NCI-H1092 treated with DMSO at 0.1 percent for 48 hours (cell line): Measurements from ENCODE around the gene MINDY4.

ENCODE experiments used
- DNase-seq: peaks from one replicate; lab custom pipeline; 2025; lab: John Stamatoyannopoulos, UW

MINDY4 gene

DNA sequence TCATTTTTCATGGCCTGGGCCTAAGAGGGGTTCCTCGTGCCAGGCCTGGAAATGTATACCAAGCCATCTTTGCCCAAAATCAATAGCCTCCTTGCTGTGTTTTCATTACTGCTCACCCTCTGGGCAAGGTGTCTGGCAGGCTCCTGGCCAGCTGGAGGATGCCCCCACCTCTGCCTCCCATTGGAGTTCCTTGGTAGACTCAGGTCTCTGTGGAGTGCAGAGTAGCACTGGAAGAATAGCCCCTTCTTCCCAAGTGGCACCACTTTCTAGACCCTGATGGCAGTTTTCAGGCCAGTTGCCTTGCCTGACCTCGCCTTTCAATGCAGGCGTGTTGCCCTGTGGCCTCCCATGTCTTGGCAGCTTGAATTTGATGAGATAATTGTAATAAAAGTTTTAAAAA lies 84.7 kb downstream of the MINDY4 start:
- no peak for DNase-seq

DNA sequence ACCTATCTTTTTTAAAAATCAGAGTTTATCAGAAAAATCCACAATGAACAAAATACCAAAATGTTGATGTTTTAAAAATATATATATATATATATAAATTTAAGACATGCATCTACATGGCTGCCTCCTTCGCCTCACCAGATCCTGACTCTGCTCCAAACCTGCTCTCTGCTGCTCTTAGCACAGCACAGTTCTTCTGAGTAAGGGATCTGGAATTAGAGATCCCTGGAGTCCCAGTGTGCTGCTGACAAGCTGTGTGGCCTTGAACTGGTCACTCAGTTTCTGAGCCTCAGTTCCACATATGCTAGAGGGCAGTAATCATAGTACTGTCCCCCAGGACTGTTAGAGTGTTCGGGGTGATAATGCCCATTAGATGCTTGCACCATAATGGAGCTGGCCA lies 87.4 kb downstream of the MINDY4 start:
- no peak for DNase-seq

DNA sequence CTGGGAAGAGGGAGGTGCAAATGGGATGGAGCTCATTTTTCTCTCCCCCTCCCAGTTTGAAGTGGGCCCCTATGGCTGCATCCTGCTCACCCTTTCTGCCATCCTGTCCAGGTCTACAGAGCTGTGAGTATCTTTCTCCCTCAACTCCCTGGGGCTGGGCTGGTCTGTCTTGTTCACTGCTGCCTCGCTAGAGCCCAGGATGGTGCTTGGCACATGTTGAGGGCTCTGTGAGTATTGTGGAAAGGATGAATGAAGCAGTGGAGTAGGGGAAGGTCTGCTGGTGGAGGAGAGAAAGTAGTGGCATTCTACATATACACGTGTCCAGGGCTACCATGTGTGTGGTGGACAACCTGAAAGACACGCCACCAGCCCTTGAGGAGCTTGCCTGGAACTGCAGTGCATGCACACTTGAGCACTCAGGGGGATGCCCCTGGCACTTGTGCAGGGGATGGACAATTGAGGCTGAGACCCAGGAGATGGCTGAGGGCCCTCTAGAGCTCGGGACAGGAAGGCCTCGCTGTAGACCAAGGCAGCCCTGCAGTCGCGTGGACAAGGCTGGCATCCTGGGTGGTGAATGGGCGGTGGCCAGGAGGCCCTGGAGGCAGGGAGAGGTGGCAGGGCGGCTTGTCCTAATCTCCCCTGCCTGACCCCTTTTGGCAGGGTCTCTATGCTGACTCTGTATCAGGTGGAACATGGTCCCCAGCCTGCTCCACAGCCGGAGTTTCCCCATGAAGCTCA lies 88.2 kb downstream of the MINDY4 start:
- no peak for DNase-seq

DNA sequence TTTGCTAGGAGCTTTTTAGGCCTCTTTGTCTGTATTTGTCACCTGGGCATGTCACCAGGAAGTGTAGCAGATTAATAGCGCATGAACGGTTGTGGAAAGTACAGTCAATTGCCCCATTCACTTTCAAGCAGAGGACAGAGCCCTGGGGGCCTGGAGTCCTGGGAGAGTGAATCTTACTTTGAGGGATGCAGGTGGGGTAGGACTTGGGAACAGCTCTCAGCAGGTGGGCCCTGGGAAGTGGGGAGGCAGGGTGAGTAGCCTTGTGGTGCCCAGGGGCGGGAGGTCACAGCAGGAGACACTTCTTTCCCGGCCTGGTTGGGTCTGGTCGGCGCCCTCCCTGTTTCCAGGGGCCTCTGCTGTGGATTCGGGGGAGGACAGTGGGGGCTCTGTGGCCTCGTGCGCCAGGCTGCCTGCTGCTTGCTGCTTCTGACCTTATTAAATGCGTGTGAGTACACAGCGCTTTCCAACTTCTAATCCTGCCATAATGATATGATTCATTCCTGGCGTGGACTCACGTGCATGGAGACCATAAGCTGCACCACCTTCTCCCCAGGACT lies 88.8 kb downstream of the MINDY4 start:
- DNase-seq: no peak

DNA sequence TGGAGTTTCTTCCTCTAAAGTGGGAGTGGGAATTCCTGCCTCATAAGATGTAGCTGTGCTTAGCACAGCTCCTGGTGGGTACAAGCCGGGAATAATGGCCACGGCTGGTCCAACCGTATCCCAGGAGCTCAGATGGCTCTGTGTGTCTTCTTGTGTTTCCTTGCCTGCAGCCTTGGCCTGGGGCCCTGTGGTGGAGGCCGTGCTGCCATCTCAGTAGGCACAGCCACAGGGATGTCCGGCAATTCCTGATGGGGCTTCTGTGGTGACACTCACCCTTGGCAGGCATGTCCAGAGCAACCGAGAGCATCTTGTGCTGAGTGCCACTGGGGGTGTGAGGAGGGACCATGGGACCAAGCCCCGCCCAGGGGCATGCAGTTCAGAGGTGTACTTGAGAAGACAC lies 90.4 kb downstream of the MINDY4 start:
- no peak for DNase-seq

DNA sequence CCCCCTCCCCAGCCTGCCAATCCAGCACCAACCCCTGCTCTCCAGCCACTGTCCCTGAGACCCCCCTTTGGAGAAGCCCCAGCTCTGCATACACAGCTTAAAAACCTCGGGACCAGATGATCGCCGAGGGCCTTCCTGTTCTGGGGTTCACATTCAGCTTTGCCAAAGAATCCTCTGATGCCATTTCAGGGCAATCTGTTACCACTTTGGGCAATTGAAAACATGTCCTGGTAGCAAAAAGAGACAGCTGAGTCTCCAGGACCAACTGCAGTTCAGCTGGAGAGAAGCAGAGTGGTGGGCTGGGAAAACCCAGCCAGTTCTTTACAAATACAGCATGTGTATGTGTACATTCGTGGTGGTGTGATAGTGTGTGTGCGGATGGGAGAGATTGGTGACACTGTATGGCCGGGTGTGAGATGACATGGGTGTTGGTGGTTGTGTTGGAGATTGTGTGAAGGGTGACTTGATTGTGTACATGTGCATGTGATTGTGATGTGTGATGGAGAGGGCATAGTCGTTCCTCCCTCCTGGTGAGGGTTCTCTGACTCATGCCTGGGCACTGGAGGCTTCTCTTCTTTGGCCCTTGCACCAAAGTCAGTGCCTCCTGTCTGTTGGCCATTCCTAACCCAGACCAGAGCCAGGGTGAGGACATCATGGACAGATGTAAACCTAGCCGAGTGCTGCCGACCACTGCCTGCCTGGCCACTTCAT lies 91.9 kb downstream of the MINDY4 start:
- no peak for DNase-seq

DNA sequence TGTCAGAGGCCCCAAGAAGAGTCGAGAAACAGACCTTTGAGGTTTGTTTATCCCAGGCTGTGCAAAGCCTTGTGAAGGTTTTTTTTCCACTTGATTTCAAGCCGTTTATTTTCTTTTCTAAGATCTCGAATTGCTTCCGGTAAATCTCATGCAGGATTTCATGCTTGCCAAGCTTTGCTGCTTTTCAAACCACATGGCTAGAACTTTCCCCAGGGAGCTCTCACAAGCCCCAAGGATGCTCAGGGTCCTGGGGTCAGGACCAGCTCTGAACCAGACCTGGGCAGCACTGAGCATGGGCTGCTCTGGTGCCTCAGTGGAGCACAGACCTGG lies 92.5 kb downstream of the MINDY4 start:
- DNase-seq: no peak

DNA sequence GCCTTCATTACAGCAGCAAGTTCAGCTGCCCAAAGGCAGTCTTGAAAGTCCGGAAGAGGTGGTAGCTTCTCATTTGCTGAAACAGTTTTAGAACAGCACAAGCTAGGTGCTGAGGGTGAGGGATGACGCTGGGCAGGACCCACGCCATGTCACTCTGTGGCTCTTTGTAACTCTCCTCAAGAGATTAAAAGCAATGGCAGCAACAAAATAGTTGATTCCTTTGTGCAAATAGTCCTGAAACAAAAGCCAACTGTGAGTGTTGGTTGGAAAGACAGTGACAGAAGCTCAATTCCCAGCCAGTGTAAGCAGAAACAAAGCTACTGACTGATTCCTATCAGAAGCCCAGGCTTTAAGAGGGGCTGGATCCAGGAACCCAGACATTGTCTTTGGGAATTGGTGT lies 92.9 kb downstream of the MINDY4 start:
- DNase-seq: no peak

DNA sequence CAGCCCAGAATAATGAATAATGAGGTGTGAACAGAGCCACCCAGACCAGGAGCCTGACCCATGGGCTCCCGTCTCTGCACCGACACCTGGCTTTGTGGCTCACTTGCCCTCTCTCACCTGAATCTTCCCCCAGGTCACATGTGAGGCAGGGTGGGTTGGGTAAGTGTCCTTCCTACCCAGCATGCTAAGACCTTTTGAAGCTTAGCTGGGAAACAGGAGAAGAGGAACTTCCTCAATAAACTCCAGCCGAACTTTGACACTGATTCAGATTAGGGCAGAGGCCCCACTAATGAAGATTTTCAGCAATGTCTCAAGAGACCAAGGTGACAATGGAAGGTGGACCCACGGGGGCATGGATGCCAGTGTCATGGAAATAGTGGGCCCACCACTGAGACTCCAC lies 93.9 kb downstream of the MINDY4 start:
- DNase-seq: no peak

DNA sequence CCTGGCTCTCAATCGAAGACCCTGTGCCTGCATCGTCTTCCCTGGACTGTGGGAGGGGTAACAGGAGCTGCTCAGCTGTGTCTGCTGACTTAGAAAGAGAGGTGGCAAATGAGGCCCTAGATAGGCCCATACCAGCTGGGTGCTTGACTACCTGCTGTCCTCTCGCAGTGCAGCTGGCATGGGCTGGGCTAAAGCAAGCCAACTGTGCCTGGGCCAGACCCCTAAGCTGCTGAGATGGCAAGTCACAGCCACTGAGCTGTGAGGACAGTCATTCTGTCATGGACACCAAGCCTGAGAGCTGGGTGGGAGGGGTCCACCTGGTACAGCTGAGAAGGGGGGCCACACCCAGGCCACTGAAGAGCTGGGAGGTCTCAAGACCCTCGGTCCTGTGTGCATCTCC lies 94.6 kb downstream of the MINDY4 start:
- DNase-seq: no peak

DNA sequence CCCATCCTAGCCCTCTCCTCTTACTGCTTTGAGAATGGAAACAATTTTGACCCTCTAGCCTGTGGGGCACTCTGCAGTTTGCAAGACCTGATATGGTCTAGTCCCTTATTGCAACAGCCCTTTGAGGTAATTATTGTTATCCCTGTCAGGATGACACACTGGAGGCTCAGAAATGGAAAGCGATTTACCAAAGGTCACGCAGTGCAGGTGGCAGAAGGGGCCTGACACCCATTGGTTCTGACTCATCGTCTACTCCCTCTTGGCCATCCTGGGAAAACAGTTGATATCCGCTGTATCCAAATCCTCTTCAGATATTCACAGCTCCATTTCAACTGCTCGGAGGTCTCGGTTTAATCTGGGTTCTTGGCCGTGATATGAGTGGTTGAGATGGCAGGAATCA lies 95.7 kb downstream of the MINDY4 start:
- DNase-seq: no peak

DNA sequence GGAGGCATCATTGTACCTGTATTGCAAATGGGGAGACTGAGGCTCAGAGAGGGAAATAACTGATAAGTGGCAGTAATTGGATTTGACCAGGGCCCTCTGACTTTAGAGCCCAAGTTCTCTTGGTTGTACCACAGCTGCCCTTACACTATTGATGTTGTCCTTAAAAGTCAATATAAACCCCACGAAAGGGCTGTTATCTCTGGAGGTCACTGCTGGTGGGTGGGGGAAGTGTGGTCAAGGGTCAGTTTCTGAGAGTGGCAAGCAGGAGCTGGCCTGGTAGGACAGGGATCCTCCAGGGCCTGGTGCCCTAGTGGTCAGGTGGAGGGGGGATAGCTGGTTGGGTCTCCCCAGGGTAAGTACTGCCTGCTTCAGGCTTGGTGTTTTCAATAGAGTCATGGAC lies 96.3 kb downstream of the MINDY4 start:
- no peak for DNase-seq

DNA sequence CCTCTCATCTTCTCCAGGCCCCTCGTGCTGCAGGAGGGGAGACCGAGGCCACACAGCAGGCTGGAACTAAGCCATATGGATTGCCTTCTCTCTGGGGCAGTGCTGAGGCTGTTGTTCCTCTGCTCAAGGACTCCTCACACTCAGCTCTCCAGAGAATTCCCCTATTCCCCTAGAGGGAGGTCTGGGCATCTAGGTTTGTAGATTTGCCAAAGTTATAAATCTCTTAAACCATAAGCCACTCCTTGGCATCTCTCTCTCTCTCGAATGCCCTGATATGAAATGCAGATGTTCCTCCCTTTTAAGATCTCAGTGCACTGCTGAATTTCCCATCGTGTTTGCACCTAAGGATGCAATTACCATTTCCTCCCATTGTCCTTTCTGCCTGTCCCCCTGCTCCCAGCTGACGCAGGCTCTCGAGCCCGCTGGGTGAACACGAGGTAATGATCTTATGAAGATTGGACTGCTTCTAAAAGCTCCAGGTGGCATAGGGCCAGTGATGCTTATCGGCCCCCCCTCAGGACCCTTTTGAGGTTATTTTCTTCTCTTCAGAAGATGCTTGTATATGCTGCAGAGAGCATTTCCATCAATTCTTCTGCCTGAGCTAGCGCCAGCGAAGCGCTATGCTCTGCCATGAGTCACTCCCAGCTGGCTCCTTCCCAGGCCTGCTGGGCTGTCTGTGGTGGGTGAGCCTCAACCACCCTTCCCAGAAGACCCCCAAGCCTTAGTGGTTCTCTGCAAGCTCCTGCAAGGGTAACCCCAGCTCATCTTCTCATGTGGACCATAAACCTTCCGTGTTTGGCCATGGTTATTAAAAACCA lies 98.8 kb downstream of the MINDY4 start:
- peak; percentile 38 for DNase-seq

DNA sequence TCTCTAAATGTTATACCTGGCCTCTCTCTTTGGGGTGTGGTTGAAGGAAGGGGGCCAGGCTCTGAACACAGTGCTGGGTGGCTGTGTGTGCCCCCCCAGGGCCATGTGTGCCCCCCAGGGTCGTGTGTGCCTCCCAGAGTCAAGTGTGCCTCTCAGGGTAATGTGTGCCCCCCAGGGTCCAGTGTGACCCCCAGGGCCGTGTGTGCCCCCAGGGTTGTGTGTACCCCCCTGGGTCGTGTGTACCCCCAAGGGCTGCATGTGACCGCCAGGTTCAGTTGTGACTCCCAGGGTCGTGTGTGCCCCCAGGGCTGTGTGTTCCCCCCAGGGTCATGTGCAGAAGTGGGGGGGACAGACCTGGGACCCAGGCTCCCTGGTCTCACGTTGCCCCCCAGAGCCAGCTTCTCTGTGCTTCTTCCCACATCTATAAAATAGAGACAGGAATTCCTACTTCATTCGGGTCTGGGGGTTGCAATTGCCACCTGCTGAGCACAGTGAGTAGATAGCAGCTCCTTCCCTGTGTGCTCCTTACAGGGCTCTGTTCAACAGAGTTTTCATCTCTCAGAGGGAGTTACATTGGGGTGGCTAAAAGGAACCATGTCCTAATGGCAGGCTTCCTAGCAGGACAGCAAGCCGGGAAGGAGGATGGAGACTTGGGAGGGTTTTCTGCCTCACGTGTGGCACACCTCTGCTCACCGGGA lies 99.8 kb downstream of the MINDY4 start:
- no peak for DNase-seq

DNA sequence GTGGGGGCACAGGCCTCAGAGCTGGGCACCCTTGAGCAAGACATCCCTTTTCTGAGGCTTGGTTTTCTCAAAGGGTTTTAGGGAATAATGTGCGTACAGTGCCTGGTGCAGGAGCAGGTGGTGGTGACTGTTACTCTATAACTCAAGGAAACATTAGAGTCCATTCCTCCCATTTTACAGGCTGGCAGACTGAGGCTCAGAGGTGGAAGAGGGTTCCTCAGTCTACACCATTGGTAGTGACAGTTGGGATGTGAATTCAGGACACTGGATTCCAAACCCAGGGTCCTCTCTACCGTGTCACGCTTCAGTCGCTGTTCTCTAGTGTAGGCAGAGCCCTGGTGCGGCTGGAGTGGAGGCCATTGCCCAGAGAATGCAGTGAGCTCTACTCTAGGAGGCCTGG lies 100.4 kb downstream of the MINDY4 start:
- DNase-seq: no peak

DNA sequence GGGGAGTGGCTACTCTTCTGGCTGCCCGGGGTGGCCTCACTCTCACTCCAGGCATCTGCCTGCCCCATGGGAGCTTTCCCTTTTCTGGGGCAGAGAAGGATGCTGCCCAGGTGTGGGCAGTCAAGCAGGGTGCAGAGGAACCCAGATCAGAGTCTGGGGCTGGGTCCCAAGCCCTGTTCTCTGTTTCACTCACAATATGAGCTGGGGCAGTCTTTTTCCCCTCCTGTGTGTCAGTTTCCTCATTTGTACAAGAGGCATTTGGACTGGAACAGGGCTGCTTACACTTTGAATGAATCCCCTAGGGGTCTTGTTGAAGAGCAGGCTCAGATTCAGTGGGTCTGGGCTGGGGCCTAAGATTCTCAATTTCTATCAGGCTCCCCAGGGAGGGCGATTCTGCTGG lies 102.0 kb downstream of the MINDY4 start:
- no peak for DNase-seq

DNA sequence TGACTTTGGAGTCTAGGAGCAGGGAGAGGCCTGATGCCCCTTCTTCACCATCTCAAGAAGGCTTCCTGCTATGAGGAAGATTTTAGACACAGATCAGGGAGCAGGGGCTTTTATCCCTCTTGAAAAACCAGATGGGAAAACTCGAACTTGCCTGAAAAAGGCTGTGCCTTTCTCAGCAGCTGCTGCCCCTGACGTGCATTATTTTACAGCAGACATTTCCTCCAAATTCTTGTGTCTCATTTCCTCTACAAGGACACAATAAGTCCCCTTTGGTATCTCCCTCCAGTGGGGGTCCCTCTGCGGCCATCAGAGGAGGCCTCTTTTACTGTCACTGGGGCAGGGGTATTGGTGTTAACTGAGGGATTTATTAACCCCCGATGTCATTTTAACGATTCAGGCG lies 102.4 kb downstream of the MINDY4 start:
- no peak for DNase-seq

DNA sequence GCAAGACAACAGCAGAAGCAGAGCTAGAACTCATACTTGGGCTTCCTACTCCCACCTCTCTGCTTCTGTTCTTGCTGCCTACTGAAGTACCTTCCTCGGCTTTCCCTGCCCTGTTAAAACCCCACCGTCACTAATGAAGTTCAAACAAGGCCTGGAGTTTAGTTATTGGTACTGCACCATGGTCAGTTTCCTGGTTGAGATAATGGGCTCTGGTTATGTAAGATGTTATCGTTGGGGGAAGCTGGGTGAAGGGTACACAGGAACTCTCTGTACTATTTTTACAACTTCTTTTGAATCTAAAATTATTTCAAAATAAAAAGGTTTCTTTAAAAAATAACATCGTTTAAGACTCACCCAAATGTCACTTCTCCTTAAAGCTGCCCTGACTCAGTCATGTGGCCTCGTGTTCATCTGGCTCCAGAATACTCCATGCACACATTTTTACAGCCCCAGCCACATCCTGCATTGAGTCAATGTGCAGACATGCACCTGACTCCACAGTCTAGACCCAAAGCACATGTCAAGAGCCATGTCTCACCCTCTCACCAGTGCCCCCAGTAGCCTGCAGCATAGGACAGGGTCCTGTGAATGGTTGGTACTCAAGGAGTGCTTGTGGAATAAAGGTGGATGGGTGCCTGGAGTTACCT lies 103.6 kb downstream of the MINDY4 start:
- DNase-seq: no peak

DNA sequence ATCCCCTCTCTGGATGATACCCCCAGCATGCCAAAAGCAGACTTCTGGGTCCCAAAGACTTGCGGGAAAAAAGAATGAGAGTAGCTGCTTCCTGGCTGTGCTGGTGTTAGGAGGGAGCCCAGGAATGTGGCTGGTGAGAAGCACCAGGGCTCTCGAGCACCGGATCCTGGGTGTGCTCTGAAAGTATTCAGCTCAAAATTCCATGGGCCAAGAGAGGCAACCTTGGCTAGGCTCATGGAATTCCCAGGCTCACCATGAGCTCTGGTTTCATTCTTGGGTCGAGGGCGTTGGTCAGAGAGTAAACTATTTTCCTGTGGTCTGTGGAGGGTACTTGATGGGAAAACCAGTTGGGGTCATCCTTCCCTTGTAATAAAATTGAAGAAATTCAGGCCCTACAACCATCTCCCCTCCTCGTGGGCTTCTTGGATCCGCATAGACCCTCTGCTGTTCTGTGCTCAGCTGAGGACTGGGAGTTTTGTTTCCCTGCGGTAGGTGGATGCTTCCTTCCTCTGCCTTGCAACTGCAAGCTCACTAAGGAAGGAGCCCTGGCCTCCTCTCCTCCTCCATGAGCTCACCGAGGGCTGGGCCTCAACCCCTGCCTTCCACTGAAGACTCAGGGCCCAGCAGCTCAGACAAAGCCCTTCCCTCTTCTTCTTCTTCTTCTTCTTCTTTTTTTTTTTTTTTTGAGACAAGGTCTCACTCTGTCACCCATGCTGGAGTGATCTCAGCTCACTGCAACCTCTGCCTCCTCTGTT lies 106.0 kb downstream of the MINDY4 start:
- DNase-seq: no peak

DNA sequence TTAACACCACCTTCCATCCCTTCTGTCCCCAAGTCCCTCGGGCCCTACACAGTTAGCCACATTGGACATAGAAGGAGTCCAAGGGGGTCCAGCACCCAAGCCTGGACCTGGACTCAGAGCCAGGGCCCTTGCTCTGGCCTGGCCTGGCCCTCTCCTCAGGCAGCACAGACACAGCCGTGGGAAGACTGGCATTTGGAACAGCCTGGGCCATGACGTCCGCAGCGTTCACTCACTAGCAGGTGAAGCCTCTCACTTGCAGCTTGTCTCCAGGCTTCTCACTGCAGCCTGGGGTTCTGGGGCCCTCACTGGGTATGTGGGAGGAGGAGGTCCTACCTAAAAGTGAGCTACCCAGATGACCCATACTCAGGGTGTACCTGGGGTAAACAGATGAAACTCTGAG lies 106.8 kb downstream of the MINDY4 start:
- DNase-seq: no peak
